DMS53 (cell line): Measurements from ENCODE around the gene GKAP1.
A peak's percentile ranks its signal among the peaks of the same experiment; 100 is the strongest.
"Not testable (repeated sequence)": the region's sequence is repeated elsewhere in the genome, so short reads cannot be mapped to it uniquely, and the experiment has no call there.

ENCODE experiments used
- DNase-seq: peaks from one replicate; lab custom pipeline; 2025; lab: John Stamatoyannopoulos, UW

The GKAP1 gene

DNA sequence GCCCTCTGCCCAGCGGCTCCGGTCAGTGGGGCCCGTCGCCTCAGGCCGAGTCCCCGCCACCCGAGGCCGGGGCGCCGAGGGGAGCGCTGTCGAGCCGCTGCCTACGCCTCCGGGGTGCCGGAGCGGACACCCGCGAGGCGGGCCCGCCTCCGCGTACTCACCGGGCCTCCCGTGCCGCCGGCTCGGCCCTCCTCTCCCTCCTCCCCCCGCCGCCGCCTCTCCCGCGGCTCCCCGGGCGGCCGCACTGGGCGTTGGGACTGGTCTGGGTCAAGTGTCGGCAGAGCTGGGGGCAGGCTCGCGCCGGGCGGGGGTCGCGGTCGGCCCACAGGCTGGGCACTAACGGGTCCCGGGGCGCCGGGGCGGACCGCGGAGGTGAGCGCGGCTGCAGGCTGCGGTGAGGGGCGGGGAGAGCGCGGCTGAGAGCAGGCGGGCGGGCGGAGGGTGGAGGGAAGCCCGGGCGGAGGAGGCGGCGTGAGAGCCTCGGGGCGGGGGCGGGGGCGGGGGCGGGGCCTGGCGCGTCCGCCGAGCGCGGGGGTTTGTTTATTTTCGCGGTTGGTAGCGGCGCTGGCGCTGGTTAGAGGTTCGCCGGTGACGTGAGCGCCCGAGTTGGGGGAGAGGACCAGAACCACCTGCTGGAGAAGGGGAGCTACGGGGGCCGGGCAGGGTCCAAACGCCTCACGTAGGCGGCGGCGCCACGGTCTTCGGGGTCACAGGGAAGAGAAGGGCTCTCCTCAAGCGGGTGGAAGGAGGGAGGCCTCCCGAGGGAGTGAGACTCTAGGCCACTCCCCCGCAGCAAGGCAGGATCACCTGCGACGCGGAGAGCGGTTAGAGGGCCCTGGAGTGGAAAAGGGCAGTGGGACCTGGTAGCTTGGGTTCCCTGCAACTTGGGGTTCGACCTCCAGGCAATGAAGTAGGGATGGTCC, at the start of gene GKAP1:
Gene GKAP1, minus strand, starts transcription at position 414 of the 923 bp plus-strand sequence. CDS start 11,252 bp downstream, outside the sequence.
- DNase-seq = peak; percentile 85

GRCh38 chr9:83849895-83850294, 32.3 kb upstream of the GKAP1 start:
- not testable (repeated sequence) for DNase-seq

DNA sequence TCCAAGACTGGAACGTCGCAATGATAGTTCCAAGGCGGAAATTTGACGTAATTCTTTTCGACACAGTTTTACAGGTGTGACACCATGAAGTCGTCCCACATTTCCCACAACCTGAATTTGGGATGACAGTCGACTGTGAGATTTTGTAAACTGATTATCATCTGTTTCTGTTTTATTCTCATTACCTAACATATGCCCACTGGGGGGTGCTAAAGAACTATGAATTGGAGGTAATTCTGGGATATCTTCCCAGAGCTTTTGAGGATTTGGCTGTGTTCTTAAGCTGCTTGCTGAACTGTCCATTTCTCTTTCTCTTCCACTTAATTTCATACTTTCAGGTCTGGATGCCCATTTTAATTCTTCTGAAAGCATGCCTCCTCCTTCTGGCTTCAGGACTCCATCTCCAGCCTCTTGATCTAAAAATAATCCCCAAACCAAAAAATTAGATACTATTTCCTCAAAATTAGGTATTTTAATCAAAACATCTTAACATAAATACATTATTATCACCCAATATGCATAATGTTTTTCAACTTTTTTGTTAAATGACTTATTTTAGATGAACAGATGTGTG, 19.6 kb upstream of the GKAP1 start:
- DNase-seq = not testable (repeated sequence)

- DNase-seq = not testable (repeated sequence)
Measured at GRCh38 chr9:83830426-83831071, 13.0 kb upstream of the GKAP1 start.

GRCh38 chr9:83824986-83825623, 7.5 kb upstream of the GKAP1 start:
- DNase-seq = peak; percentile 15

DNA sequence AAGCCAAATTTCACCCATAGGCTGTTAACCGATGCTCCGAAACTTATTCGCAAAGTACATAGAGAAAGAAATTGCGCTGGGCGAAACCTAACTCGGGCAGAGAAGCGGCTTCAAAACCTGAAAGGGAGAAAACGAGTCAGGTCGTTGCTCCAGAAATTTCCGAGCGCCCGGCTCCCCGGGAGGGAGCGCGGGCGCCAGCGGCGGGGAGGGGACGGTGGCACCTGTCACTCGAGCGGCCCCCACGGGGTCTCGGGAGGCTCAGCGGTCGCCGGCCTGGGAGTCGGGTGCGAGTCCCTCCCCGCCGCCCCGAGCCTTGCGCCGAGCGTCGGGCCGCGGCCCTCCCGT, 586 bp downstream of the GKAP1 start:
- DNase-seq = peak; percentile 61

DNA sequence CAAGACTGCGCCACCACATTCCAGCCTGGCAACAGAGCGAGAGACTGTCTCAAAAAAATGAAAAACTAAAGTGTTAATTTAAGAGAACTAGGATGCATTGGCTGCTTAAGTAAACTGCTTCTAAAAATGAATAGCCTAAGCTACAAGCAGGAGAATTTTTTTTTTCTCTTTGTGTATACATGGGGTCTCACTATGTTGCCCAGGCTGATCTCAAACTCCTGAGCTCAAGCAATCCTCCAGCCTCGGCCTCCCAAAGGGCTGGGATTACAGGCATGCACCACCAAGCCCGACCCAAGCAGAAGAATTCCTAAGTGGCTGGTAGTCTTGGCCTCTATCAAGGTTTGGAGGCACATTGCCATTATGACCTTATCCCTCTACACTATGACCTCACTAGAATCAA, 2.4 kb downstream of the GKAP1 start:
- not testable (repeated sequence) for DNase-seq

DNA sequence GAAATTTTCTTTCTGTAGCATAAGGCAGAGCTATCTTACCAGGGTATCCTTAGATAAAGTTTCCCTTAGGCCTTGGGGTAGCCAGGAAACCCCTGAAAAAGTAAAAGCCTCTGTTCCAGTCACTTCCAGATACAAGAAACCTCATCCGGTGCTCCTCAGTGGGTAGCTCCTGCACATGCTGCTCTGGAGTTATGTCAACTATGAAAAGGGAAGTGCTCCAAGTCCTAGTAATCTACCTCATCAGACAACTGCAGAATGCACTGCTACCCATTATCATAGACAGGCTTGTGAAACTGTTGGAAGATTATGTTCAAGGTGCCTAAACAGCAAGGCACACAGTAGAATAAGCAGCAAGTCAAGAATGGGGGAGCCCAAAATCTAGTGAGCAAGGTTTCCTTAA, 8.4 kb downstream of the GKAP1 start:
- DNase-seq = not testable (repeated sequence)

DNA sequence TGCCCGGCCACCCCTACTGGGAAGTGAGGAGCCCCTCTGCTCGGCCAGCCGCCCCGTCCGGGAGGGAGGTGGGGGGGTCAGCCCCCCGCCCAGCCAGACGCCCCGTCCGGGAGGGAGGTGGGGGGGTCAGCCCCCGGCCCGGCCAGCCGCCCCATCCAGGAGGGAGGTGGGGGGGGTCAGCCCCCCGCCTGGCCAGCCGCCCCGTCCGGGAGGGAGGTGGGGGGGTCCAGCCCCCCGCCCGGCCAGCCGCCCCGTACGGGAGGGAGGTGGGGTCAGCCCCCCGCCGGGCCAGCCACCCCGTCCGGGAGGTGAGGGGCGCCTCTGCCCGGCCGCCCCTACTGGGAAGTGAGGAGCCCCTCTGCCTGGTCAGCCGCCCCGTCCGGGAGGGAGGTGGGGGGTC, 13.1 kb downstream of the GKAP1 start:
- DNase-seq = not testable (repeated sequence)

- not testable (repeated sequence) for DNase-seq
Measured at GRCh38 chr9:83803941-83804340, 13.6 kb downstream of the GKAP1 start.

DNA sequence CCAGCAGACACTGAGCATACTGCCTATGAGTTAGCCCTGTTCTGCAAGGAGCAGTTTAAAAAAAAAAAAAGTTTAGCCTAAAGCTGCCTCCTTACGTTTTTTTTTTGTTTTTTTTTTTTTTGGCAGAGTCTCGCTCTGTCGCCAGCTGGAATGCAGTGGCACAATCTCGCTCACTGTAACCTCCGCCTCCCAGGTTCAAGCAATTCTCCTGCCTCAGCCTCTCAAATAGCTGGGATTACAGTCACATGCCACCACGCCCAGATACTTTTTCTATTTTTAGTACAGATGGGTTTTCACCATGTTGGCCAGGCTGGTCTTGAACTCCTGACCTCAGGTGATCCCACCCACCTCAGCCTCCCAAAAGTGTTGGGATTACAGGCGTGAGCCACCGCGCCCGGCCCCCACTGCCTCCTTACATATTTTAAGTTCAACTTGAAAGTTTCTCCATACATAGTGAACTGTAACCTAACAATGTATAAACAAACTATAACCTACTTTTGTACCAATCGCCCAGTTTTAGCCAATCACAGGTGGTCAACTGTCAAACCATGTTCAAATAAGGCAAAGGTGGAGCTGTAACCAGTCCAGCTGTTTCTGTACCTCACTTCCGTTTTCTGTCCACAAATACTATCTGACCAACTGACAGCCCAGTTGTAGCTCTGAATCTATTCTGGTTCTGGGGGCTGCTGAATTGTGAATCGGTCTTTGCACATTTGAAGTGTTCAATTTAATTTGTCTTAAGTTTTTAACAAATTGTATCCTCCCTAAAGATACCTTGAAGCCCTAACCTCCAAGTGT, 17.1 kb downstream of the GKAP1 start:
- DNase-seq = no peak

GRCh38 chr9:83794051-83794450, 23.5 kb downstream of the GKAP1 start:
- DNase-seq = no peak

DNA sequence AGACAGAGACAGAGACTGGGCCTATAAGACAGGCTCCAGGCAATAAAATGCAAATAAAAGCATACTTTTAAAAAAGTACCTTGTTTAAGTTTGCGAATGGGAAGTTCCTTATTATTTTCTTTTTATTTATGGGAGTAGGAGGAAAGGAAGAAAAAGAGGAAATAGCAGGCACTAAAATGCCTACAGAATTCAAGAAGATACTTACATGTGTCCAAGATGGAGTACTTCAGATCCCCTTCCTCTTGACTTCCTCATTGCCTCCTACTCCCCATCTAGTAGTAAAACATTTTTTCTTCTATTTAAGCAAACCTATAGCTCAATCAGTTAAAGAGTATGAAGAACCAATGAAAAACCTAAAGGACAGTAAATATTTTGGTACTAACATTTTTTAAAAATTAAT, 24.8 kb downstream of the GKAP1 start:
- no peak for DNase-seq

GRCh38 chr9:83778164-83778563, 39.4 kb downstream of the GKAP1 start:
- DNase-seq = no peak

- no peak for DNase-seq
Measured at GRCh38 chr9:83775932-83776331, 41.6 kb downstream of the GKAP1 start.

DNA sequence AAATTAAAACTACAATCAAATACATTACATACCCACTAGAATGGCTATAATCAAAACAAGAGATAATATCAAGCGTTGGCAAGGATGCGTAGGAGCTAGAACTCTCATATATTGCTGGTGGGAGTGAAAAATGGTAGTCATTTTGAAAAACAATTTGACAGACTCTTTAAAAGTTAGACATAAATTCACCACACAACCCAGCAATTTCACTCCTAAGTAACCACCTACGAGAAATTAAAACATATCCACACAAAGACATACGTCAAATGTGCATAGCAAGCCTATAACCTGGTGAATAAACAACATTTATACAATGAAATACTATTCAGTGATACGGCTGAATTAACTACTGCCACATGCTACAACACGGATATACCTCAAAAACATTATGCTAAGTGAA, 44.7 kb downstream of the GKAP1 start:
- DNase-seq = no peak

- DNase-seq = no peak
Measured at GRCh38 chr9:83765376-83765775, 52.2 kb downstream of the GKAP1 start.

DNA sequence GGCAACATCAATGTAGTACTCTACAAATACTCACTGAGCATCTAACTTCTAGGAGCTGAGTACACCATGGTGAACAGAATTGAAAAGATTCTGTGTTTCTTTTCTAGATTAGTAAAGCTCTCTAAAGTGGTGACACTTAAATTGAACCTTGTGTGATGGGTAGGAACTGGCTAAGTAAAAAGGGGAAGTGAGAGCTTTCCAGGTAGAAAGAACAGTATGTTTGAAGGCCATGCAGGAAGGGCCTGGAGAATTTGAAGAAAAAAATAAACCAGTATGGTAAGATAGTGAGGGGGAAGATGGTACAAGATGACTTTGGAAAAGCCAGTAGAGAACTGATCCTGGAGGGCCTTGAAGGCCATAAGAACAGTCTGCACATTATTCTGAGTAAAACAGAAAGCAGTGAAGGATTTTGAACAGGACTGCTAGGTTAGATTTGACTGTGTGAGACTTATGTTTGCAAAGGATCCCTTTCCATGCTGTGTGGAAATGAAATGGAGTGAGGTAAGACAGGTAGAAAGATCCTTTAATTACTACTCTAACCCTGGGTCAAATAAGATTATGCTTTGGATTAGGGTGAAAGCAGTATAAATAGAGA, 63.1 kb downstream of the GKAP1 start:
- no peak for DNase-seq

GRCh38 chr9:83749706-83750105, 67.9 kb downstream of the GKAP1 start:
- DNase-seq = no peak

- peak; percentile 2 for DNase-seq
Measured at GRCh38 chr9:83744206-83744605, 73.4 kb downstream of the GKAP1 start.

- DNase-seq = no peak
Measured at GRCh38 chr9:83733739-83734138, 83.8 kb downstream of the GKAP1 start.
